HG02840 (cell line): Measurements from ENCODE around the gene SSU72.
A peak's percentile ranks its signal among the peaks of the same experiment; 100 is the strongest.

ENCODE experiments used
- ATAC-seq: cut with Tn5 transposase; IDR thresholded peaks from one replicate; pipeline ENCODE4 v1.9.1; 2021; ENCODE audit warnings: mild to moderate bottlenecking, moderate library complexity, moderate number of reproducible peaks; ENCODE audit not compliant: unreplicated experiment, low FRiP score

SSU72 gene

DNA sequence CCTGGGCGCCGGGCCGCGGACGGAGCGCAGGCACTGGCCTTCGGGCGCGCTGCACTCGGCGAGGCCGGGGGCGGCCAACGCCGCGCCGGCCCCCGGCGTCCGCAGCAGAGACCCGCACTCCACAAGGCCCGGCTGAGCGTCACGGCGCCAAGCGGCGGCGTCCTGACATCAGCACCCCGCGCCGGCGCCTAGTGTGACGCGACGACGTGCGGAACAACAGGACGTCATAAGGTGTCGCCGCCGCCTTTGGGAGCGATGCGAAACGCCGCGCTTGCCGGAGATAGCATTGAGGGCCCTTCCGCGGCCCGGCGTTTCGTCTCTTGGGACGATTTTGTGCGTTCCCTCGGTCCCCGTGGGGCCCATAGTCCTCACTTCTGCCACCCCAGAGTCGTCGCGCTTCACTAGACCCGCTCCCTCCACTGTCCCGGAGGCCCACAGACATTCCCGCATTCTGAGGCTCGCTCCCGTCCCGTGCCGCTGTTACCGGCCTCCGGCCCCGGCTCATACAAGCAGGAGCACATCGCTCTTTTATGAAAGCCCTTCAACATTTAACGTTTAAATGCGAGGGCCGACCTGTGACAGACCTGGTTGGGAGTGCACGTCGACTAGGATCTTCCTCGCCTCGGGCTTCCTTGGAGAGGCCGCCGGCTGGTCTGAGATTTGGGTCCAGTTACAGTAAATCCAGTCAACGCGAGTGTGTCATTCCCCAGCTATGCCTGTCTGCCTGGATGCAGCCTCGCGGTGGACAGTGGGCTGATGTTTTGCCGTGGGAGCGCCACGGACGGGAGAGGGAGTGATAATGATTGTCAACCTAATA is at the start of gene SSU72:
SSU72 (minus strand) TSS at position 143 of the 817 bp plus-strand sequence. CDS start 306 bp downstream, outside the sequence.
- peak; percentile 89 for ATAC-seq

DNA sequence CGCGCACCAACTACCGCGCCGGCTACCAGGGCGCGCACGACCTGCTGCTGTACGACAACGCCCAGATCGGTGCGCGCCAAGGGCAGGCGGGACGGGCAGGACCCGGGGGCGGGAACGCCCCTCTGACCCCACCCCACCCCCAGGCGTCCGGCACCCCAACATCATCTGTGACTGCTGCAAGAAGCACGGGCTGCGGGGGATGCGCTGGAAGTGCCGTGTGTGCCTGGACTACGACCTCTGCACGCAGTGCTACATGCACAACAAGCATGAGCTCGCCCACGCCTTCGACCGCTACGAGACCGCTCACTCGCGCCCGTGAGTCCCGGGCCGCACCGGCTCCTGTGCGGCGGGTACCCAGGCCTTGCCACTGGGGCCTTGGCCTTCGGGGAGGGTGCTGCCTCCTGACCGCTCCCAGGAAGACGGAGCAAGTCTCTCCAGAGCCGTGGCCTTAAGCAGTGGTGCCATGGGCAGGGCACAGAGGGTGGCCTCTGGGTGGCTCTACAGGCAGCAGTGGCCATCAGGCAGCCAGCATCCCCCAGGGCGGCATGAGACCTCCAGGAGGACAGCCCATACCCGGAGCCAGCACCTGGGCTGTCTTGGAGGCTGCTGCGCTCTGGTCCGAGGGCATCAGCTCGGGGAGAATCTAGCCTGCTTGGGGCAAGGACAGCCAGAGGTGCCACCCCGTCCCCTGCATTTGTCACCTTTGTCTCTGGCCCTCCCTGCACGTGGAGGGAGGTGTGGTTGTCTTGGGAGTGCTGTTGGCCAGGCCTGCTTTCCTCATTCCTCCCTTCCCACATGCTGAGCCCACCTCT is 49.2 kb upstream of the SSU72 start:
- ATAC-seq = no peak

DNA sequence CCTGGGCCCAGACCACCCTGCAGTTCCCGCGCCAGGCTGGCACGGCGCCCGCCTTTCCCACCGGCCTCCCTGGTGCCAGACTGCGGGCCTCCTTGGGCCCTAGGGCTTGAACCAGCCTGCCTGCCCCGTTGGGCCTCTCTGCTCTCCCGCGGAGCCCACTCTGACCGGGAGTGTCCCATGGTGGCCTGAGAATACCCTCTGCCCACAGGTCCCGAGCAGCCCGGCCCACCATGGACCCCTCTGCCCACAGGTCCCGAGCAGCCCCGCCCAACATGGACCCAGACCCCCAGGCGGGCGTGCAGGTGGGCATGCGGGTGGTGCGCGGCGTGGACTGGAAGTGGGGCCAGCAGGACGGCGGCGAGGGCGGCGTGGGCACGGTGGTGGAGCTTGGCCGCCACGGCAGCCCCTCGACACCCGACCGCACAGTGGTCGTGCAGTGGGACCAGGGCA is 48.5 kb upstream of the SSU72 start:
- no peak for ATAC-seq

DNA sequence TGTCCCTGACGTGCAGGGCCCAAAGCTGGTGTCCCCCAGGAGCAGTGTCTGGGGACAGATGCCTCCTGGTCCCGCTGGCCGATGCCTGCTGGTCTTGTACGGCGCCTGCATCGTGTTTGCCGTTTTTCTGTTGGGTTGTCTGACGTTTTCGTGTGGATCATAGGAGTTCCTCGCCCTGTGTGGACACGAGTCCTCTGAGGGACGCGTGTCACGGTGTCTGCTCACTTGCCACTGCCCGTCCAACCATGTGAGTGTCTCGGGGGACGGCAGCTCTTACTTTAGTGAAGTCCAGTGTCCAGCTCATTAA is 48.1 kb upstream of the SSU72 start:
- ATAC-seq = no peak

DNA sequence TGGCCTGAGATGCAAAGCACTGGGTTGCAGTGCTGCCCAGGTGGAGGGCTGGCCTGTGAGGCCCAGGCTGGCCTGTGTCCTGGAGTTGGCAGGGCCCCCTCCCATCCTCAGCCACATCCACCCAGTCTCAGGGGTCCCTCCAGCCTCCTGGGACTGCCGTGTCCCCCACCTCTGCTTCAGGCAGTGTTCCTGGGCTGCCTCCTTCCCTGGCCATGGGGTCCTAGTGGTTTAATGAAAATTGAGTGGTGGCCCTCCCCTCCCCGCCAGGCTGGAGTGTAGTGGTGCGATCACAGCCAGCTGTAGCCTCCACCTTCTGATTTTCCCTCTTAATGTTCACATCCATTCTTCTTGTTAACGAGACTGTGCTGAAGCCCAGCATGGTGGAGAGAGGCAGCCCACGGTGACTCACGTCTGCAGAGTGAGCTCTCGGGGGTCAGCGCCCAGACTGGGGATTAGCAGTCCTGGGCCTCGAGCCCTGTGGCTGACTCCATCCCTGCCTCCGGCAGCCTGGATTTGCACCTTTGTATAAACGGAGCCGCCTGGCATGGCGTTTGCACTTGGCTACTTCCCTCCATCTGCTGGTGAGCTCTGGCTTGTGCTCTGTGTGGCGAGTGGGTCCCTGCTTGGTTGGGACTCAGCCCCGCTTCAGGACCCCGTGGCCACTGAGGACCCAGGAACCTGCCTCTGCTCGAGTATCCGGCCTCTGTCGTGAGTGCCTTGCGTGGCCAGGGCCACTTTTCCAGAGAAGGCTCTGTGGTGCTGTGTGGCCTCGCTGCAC is 47.5 kb upstream of the SSU72 start:
- no peak for ATAC-seq

DNA sequence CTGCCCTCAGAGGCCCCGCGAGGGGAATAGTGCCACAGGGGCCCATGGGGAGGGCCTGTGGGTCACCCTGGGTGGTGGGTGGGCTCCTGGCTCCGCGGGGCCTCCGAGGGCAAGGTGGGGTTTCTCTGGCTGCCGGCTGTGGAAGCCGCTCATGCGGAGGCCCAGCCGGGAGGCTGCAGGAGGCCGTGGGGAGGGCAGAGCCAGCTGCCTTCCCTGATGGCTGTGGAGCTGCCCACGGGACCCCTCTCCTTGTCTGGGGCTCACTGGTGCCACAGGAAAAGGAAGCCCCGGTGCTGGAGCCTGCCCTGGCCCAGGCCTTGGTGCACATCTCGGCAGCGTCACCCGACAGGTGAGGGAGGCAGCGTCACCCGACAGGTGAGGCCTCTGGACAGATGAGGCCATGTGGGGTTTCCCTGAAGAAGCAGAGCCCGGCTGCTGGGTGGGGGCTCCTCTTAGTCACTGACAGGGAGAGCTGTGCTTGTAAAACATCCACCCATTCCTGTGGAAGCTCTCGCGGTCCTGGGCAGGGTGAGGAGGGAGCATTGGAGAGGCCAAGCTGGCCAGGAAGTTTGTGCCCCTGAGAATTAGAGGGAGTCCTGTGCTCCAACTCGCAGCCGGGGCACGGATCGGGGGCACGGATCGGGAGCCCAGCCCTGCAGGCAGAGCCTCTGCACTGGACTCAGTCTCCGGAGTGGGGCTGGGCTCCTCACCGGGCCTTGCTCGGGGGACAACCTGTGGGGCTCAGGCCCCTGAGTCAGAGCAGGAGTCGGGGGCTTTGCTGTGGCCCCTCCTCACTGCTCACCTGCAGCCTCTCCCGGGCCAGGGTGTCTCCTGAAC is 46.7 kb upstream of the SSU72 start:
- no peak for ATAC-seq

DNA sequence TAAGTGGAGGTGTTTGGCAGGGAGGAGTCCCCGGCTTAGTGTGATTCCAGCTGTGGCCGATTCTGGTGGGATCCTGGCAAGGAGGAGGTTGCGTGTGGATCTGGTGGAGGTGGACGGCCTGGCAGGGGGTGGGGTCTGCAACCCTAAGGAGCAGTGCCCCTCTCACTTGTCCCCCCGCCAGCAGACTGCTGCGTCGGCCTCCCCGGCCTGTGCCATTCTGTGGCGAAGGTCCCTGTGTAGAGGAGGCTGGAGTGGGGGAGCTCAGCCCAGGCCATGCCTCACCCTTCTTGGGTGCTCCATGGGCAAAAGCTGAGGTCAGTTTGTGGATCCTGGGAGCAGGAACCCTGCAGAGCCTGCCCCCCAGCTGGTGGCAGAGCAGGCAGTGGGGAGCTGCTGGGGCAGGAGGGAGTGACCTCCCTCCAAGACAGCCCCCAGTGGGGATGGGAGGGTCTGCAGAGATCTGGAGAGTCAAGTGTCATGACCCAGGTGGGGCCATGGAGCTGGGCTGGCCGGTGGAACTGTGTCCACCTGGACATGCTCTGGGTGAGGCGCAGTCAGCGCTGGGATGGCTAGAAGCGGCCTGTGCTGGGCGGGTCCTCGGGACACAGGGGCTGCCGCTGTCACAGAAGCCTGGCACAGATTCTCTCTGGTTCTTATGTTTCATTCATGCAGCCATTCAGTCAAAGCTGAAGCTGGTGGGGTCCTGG is 45.9 kb upstream of the SSU72 start:
- ATAC-seq = no peak

DNA sequence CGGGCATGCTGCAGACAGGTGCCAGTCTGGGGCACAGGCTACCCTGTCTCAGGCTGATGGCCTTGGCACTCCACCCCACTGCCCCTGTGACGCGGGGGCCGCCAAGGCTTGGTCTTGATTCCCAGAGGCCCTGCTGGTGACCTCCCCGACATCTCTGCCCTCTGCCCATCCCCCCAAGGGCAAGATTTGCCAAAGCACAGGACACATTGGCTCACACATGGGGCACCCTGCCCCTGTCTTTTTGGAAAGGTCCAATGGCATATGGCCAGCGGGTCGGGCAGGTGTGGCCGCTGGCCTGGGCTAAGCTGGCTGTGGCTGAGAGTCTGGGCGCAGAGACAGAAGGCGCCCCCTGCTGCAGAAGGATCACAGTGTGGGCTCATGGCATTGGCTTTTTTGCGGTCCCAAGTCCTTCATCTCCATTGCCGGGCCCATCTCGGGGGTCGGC is 45.3 kb upstream of the SSU72 start:
- no peak for ATAC-seq

DNA sequence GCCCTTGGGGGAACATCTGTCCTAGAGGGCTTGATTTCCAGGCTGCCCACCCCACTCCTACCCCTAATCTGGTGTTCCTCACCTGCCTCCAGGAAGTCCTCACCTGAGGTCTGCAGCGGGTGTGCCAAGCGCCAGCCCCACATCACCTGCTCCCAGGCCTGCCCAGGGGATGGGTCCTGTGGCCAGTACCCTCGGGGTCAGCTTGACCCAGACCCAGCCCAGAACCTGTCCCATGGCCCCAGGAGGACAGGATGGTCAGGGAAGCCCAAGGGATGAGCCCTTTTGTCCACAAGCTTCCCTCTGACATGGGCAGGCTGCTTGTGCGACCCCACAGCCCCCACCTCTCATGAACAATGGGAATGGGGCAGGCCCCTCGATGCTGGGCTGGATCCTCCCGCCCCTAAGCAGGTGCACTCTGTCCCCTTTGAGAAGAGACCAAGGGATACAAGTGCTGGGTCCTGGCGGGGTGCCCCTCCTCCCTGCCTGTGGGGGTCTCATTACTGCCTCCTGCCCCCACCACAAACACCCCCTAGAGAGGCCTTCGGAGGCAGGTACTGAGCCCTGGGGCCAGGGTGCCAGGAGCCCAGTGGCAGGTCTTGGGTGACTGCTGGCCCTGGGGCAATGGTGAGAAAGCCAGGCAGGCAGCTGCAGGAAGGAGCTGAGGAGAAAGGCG is 43.9 kb upstream of the SSU72 start:
- ATAC-seq = no peak

DNA sequence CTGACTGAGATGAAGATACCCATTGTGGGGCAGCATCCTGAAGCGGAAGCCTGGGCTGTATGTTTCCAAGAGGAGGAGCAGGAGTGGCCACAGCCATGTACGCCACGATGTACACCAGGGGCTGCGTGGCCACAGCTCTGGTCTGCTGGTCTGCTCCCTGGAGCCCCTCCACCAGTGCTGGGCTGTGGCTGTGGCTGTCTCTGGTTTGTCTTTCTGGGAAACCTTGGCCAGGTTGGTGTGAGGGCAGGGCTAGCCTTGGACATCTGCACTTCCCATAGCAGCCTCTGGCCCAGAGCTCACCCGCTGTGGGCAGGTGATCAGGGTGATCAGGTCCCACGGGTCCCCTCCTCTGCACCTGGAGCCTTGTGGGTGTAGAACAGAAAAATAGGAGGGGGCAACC is 43.3 kb upstream of the SSU72 start:
- no peak for ATAC-seq

DNA sequence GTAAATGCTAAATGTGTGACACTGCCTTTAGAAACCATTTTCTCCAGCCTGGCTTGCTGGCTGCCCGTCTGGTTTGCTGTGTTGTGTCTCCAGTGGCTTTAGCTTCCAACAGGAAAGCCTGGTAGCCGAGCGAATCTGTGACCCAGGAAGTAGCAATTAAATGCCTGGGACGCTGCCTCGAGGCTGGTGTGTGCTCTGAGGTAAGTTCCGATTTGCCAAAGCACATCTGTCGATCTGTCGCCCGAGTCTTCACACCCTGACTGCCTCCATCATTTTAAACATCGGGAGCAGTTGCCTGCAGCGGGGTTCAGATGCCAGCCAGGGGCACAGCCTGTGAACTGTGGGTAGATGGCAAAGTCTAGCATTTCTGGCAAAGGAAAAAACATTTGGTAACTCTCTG is 42.9 kb upstream of the SSU72 start:
- no peak for ATAC-seq

DNA sequence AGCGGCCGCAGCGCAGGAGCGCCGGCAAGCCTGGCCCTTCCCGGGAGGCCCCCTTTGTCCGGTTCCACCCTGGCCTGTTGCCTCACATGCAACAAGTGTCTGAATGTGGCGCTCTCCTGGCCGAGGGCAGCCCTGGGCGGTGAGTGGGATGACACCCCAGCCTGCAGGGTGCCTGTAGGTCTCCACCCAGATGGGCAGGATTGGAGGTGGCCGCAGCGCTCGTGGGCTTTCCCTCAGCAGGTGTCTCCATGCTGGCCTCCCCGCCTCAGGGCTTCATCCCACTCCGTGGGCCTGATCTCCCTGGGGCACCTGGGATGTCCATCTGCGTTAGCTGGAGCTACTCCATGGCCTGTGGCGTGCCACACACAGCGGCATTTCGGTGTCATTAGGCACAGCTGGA is 42.2 kb upstream of the SSU72 start:
- ATAC-seq = no peak

DNA sequence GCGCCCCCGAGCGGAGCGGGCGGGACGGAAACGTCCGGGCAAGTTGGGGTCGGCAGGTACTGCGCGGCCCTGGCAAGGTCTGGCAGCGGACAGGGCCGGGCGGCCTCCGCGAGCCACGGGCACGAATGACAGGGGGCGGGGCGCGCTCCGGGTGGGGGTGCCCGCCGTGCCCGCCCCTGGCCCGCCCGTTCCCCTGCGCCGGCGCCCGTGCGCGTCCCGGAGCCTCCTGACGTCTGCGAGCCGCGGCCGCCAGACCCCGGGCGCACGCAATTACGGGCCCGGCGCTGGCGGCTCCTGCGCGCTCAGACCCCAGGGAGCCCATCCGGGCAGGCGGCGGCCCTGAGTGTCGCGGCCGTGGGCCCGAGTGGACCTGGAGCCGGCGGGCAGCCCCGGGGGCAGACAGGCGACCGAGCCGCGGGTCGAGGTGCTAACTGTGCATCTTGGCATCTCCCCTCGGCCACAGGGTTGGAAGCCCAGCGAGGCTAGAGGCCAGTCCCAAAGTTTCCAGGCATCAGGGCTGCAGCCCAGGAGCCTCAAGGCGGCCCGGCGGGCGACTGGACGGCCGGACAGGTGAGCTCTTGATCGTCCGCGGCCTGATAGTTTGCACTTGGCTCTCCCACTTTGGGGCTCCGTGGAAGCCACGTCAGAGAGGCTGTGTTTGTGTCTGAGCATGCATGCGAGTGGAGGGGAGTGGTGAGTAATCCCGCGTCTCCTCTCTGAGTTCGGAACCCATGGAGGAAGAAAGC is 41.6 kb upstream of the SSU72 start:
- peak; percentile 10 for ATAC-seq

DNA sequence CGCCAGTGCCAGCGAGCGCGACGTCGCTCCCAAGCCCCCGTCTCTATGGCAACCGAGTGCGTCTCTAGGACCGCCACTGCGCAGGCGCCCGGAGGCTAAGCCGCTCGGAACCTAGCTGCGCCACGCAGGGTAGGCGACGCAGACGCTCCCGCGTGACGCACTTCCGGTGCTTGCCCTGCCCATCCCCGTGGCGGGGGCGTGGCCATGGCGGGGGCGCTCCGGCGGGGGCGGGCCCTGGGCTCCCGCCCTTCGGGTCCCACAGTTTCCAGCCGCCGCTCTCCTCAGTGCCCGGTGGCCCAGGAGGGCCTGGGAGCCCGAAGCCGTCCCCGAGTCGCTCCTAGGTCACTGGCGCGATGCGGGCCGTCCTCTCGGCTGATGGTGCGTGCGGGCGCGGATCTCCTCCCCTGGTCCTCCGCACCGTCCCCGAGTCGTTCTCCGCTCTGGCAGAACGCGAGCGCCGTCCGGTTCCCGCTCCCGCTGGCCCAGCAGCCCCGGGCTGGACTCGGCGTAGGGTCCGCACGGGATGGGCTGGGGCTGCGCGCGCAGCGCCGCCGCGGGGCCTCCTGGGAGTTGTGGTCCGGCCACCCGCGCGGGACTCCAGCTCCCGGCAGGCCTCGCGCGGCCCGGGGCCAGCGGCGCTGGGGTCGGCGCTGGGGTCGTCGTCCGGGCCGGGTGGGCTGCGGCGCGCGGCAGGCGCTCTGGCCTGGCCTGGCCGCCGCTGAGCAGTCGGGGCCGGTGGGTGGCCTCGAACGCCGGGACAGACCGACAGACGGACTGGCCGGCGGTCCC is 40.8 kb upstream of the SSU72 start, which contains the start of gene MIB2:
MIB2 (plus strand) TSS at position 245 of the 789 bp plus-strand sequence. CDS start 7,953 bp downstream, outside the sequence.
- ATAC-seq = peak; percentile 82

DNA sequence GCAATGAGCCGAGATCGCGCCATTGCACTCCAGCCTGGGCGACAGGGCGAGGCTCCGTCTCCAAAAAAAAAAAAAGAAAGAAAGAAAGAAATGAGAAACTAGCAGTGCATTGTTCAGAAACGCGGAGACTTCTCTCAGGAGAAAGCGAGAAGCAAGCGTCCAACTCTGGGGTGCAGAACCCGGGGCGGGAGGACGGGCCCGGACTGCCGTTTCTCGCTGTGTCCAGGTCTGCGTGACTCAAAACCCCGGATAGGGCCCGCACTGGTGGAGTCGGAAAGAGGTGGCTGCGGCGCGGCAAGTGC is 40.2 kb upstream of the SSU72 start:
- ATAC-seq = no peak

DNA sequence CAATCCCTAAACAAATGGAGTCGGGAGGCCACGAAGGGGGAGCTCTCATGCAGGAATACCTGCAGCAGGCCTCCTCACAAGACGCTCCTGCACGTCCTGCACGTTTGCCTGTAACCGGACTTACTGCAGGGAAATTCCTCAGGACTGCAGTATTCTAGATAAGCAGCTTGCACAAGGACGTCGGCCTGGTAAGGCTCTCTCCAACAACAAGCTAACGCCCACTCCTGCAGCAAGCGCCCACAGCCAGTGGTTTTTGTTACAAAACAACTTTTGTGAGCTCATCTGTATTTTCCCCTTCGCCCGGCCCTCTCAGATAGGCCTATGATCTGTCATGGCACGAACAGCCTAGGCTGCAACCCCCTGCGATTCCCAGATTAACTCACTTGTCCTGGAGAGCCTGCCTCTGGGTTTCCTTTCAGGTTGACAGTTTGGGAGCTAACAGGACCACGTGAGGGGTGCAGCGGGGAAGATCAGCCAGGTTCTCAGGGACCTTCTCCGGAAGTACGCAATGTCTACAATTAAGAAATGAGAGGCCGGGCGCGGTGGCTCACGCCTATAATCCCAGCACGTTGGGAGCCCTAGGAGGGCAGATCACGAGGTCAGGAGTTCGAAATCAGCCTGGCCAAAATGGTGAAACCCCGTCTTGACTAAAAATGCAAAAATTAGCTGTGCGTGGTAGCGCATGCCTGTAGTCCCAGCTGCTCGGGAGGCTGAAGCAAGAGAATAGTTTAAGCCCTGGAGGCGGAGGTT is 39.7 kb upstream of the SSU72 start:
- no peak for ATAC-seq
